ENCODE measurements around the gene MBOAT1.
A peak's percentile ranks its signal among the peaks of the same experiment; 100 is the strongest.
"Not testable (repeated sequence)": the region's sequence is repeated elsewhere in the genome, so short reads cannot be mapped to it uniquely, and the experiment has no call there.

The MBOAT1 gene

DNA sequence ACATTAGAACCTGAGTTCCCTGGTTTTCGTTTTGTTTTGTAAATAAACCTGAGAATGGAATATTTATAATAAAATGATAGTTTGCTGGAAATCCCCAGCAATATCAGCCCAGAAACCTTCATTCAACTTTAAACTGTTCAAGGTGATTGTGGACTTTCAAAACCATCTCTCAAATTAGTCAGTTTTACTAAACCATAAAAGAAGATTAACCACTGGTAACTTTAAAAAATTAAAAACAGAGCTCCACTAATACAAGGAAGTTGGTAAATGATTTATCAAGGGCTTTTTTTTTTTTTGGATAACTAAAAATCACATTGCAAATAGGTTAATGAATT lies 10.0 kb downstream of the MBOAT1 start:
- DNase-seq = no peak

DNA sequence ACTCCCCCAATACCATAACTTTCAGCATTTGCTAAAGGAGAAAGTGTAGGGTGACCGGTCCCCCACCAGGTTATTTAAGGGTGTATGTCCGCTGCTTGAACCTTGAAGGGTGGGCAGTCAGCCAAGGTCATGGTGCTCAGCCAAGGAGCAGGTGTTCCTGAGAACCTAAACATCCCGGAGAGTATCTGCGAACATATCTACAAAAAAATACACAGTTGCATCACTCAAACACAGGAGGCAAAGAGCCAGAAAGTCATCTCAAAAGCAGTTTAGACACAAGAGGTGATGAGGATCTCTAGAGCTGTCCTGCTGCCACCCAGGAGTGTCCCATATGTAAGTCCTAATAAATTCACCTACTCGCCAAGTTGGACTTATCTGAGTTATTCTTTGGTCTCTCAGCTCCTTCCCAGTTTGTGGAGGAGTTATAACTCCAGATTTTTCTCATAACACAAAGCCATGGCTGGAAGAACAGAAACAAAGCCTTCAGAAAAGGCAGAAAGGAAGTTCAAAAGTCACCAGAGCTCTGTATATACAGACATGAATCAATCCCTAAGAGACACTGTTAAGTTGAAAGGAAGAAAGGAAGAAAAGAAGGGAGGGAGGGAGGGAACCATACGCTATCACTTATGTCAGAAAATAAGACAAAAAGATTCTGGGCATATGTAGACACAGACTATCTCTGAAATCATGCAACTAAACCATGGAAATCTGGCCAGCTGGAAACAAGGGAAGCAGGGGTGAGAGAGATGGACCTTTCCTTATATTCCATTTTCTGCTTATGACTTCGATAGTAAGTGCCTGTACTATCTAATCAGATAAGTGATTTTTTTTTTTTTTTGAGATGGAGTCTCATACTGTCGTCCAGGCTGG lies 11.3 kb downstream of the MBOAT1 start:
- no peak for DNase-seq

DNA sequence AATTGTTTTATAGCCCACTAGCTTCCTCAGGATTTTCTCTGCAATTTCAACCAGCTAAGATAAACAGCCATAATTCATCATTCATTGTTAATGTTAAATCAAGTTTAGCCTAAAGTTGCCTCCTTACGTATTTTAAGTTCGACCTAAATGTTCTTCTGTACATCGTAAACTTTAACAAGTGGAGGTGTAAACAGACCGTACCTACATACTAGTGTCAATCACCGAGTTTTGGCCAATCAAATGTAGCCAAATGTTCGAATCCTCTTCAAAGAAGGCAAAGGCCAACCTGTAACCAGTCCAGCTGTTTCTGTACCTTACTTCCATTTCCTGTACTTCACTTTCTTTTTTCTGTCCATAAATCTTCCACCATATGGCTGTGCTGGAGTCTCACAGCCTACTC lies 13.5 kb downstream of the MBOAT1 start:
- DNase-seq = no peak

DNA sequence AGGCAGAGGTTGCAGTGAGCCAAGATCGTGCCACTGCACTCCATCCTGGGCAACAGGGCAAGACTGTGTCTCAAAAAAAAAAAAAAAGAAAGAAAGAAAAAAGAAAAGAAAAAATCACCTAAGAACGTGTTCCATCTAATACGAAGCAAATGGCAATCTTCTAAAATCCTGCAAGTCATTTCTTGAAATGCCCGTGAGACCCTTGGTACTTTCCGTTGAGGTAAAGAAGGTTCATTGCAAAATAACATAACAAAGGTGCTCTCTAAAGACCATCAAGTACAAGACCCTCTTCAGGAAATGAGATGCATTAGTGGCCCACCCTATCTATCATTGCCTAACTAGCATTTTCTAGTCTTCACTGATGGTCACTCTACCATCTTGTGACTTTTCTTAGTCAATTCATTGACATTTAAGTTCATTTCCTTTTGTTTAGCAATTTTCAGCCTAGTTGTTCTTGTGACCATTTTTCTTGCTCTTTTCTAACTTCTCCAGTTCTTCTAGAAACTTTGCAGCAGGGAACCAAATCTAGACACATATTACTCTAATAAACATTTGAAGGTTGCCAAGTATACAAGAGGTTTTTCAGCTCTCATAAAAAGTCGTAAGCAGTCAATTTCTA lies 14.0 kb downstream of the MBOAT1 start:
- no peak for DNase-seq

DNA sequence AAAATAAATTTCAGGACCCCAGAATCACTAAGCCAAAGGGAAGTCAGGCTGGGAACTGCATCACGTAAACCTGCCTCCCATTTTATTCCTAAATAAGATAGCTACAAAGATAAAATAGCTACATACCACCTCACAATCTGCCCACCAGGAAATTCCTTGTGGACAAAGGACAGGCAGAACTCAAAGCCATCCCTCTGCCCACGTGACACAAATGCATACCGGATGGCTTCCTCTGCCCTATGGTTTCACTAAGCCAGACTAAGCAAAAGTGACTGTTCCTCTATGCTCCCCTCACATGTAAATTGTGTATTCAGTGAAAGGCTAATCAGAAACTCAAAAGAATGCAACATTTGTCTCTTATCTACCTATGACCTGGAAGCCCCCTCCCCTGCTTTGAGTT lies 15.0 kb downstream of the MBOAT1 start:
- DNase-seq = no peak

DNA sequence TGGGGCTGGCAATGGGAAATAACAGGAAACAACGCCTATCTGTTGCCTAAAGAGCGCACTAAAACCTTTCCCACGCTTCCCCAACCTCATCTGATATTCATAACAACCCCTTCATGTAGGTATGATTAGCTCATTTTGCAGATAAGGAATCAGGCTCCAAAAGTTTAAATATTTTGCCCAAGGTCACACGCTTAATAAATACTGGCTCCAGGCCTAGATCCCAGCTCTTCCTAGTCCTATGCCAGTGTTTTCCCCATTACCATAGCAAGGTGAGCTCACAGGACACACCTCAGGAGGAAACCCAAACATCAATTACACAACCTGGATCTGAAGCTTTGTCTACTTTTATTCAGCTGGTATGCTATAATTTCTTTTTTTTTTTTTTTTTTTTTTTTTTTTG lies 19.6 kb downstream of the MBOAT1 start:
- no peak for DNase-seq

DNA sequence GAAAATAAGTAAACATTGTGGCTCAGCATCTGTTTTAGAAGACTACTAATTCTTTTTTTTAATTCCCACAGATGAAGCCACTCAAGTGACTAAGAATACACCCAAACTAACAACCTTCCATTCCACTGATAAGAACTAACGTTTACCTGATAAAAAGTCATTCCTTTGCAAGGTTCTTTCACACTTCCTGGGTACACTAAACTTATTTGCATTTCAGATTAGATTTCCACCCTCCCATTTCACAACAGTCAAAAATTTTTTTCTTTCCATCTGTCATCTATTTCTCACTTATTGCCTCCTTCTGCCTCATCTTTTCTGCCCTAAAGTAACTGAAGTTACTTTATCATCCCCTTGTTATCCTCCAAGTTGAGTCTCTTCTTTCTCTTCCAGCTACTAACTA lies 20.3 kb downstream of the MBOAT1 start:
- no peak for DNase-seq

DNA sequence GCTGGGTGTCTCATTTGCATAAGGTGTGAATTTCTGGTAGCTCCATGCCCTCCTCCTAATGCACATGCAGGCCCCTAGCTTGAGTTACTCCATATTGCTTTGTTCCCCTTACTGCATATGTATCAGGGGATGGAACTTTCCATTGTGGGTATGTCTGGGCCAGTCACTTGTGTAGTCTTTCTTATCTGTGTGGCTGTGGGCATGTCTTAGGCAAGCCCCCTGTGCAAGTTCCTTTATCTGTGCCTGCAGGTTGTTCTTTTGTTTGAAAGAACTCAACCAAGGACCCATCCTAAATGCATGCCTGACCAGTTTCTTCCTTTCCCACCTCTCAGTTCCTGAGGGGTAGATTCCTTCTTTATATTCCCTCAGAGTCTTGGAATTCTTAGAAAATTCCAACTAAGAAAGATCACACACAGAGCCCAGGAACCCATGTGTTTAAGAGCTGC lies 23.6 kb downstream of the MBOAT1 start:
- DNase-seq = no peak

DNA sequence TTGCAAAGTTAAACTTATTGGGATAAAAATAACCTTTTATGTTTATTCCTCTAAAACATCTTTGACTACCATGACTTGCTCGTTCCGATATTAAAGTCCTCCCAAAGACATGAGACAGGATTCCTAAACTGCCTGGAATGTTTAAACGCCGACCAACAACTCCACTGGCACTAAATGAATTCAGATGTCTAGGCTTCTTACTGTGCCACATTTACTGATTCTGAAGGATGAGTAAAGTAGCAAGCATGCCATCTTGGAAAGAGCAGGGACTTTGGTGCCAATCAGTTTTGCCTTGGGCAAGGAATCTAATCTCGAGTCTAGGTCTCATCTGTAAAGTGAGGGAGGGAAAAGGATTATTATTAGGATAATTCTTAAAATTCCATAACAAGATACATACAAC lies 25.3 kb downstream of the MBOAT1 start:
- no peak for DNase-seq

DNA sequence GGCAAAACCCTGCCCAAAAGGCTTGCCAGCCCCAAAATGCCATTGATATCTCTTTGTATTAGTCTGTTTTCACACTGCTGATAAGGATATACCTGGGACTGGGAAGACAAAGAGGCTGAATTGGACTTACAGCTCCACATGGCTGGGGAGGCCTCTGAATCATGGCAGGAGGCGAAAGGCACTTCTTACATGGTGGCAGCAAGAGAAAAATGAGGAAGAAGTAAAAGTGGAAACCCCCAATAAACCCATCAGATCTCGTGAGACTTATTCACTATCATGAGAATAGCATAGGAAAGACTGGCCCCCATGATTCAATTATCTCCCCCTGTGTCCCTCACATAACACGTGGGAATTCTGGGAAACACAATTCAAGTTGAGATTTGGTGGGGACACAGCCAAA lies 28.6 kb downstream of the MBOAT1 start:
- no peak for DNase-seq

DNA sequence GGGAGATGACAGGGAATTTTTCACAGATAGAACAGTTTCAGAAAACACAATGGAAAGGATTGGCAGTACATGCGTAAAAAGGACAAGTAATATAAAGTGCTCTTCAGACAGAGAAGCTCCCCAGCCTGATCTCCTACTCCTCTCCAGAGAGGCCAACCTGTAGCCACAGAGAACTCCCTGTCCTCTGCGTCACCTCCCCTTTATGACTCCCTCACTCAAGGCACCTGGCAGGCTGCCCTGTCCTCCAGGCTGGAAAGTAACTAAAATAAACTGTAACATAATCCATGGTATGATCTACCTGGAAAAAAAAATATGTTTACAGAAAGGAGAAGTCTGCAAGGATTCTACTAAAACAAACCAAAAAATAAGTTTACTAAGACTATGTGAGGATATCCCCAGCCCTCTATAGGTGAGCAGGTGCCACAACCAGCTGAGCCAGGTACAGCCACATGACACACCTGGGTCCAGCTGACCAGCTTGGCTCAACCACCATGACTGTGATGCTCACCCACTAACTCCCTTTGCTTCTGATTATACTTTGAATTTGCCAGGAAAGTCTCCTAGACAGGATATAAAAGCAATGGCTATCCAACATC lies 29.2 kb downstream of the MBOAT1 start:
- no peak for DNase-seq

DNA sequence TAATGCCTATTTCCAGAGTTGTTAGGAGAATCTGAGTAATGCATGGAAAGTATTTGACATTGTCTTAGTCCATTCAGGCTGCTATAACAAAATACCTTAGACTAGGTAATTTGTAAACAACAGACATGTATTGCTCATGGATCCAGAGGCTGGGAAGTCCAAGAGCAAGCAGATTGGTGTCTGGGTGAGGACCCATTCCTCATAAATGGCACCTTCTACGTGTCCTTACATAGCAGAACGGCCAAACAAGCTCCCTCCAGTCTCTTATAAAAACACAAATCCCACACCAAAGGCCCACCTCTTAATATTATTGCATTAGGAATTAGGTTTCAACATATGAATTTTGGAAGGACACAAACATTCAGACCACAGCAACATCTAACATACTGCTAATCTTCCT lies 30.2 kb downstream of the MBOAT1 start:
- DNase-seq = no peak

DNA sequence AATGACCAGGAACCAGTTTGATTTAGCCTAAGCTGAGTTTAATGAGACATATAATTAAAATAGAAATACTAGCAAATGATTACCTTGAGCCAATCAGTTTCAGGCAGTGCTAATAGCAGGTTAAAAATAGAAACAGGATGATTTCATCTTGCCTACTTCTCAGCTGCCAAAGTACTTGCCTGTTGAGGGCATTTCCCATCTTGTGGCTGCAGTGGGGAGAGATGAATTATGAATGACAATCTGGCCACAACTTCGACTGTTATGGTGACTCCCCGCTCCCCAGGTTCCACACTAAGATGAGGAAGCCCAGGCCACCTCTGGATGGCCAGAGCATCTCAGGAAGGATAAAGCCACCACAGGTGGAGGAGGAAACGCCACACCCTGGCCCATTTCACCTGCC lies 31.3 kb downstream of the MBOAT1 start:
- no peak for DNase-seq

DNA sequence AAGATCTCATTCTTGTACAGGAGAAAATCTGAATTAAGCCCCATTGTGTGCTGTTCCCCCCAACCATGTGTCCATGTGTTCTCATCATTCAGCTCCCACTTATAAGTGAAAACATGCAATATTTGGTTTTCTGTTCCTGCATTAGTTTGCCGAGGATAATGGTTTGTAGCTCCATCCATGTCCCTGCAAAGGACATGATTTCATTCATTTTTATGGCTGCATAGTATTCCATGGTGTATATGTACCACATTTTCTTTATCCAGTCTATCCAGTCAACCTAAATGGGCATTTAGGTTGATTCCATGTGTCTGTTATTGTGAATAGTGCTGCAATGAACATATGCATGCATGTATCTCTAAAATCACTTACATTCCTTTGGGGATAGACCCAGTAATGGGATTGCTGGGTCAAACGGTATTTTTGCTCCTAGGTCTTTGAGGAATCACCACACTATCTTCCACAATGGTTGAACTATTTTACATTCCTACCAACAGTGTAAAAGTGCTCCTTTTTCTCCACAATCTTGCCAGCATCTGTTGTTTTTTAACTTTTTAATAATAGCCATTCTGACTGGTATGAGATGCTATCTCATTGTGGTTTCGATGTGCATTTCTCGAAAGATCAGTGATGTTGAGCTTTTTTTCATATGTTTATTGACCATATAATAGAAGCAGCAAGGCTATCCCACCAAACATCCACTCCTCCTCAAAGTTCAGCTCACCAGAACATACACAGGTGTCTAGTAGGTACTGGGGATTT lies 32.8 kb downstream of the MBOAT1 start:
- not testable (repeated sequence) for DNase-seq

DNA sequence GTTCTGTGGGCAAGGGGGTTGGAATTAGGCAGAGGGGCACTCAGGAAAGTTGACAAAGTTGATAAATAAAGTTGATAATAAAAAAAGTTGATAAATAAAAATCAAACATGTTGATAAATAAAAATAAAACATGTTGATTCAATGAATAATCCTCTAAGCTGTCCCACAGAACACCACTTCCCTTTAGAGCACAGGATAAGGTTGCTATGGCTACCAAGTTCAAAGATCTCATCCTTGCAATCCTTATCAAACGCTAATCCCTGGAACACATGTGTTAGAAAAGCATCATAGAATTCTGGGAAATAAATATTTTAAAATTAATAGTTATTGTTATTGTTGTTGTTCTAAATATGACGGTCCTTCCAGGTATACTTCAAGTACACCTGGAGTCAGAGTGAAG lies 33.9 kb downstream of the MBOAT1 start:
- no peak for DNase-seq

DNA sequence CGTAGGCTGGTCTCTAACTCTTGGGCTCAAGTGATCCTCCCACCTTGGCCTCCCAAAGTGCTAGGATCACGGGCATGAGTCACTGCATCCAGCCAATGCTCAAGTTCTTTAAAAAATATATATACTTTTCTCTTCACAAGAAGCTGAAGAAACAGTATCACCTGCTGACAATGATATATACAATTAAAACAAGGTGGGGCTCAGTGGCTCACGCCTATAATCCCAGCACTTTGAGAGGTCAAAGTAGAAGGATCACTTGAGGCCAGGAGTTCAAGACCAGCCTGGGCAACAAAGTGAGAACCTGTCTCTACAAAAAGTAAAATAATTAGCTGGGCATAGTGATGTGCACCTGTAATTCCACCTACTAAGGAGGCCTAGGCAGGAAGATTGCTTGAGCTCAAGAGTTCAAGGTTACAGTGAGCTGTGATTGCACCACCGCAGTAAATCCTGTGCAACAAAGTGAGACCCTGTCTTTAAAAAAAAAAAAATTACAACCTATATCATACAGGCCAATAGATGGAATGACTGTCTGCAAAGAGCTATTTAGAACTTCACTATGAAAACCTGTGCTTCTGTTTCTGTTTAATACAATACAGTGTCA lies 36.4 kb downstream of the MBOAT1 start:
- DNase-seq = no peak

DNA sequence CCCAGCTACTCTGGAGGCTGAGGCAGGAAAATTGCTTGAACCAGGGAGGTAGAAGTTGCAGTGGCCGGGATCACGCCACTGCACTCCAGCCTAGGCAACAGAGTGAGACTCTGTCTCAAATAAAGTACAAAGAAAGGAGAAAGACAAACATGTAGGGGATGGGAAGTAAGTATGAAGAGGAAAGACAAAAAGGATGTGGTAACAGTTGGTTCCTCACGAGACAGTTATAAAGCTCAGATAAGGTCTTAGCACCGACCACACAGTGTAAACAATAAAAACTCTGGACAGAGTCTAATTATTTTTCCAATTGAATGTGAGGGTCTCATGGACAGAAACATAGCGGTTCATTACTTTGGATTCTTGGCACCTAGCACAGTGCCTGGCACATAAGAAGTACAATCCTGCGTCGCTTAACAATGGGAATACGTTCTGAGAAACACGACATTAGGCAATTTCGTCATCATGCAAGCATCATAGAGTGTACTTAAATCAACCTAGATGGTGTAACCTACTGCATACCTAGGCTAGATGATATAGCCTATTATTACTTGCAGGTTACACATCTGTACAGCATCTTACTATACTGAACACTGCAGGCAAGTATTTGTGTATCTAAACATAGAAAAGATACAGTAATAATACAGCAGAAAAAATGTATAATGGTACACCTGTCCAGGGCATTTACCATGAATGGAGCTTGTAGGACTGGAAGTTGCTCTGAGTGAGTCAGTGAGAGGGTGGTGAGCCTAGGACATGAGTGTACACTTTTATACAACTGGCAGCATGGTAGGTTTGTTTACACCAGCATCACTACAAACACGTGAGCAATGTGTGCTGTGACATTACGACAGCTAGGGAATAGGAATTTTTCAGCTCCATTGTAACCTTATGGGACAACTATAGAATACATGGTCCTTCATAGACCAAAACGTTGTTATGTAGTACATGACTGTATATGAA lies 38.2 kb downstream of the MBOAT1 start:
- DNase-seq = peak; percentile 2

DNA sequence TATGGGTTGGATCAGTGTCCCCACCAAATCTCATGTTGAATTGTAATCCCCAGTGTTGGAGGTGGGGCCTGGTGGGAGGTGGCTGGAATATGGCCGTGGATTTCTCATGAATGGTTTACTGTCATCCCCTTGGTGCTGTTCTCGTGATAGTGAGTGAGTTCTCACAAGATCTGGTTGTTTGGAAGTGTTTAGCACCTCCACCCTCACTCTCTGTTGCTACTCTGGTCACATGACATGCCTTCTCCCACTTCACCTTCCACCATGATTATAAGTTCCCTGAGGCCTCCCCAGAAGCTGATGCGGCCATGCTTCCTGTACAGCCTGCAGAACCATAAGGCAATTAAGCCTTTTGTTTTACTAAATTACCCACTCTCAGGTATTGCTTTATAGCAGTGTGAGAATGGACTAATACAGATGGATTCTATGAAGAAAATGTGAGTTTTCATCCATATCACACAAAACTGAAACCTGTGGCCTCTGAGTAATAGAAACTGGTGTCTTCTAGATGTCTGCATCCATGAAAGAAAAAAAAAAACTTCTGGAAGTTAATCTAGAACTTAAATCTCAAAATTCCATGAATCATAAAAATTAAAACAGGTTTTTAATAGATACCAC lies 39.3 kb downstream of the MBOAT1 start:
- DNase-seq = no peak

DNA sequence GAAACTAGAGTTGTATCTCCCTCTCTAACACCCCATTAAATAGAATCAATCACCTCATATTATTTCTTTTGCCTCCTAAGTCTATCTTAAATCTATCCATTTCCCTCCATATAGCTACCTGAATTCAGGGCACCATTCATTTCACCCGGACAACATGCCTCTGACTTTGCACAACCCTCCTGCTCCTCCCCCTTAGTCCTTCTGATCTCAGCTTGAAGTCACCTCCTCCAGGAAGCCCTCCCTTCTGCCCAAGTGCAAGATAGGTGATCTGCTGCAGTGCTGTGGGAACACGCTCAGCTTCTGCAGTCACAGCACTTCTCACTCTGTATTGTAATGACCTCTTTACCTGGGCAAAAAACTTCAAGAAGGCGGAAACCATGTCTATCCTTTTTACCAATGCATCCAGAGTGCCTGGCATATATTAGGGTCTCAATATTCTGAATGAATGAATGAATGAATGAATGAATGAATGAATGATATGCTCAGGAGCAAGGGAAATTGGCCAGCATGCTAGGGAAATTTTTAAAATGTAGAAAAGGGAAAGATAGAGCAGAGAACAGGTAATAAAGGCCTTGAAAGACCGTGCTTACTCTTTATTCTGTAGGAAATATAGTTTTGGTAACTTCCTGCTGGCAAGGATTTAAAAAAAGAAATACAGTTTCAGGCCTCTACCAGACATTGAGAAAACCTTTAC lies 41.7 kb downstream of the MBOAT1 start:
- no peak for DNase-seq

DNA sequence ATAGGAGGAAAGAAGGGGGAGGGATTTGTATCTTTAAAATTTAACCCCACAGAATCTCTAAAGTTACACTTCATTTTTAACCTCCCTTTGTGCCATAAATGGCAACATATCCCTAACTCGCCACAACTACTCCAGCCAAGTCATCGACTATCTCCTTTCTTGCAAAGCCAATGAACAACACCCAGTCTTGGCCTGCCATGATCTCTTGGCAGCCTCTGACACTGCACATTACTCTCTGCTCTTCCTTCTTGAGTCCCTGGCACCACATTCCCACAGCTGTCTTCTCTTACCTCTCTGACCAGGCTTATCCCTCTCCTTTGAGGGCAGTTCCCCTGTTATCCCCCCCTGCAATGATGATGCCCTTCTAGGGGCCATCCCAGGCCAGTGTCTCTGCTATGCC lies 42.5 kb downstream of the MBOAT1 start:
- no peak for DNase-seq

DNA sequence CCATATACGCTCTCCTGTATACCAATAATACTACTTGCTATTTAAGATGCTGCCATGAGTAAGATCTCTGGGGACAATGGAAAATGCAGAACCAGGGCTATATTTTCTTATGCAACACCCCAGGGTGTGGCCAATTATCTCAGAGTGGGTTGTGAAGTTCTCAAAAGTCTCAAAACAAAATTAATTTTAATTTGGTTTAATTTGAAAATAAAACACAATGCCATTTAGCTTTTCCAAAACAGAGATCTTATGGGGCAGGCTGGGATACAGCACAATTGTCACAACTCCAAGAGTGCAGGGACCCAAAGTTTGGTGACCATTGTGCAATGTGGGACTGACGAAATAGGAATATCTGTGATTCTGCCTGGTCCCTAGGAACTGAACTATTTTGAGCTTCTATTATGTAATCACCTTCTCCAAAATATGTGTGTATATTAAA lies 43.1 kb downstream of the MBOAT1 start:
- DNase-seq = peak; percentile 15
